Left lobe of liver (tissue), 2 donors: ENCODE data around the gene DES. TPM values are rescaled to one million over a fixed set of nuclear protein-coding genes. Genes with fewer than 3 reads are reported as not detected.

ENCODE experiments used
- ATAC-seq: fragments of 200-7000 bp; cut with Tn5 transposase; one replicate; pipeline ENCODE4 v1.9.1; 2020; ENCODE audit warnings: mild to moderate bottlenecking, moderate library complexity
- DNase-seq: peaks from one replicate; pipeline ENCODE4 v3.0.0-alpha.2; 2020; ENCODE audit warnings: low spot score
- total RNA-seq: library from RNA; stranded (reverse); gene quantifications from one replicate; pipeline ENCODE4 v1.2.1, GENCODE V29; 2021
- donor health status: DM: no; HTN: no; CAD: no; lungs with moderate emphysema.
- donor health status: DM: no; HTN: yes; CAD: no.

DES gene
- total RNA-seq, 1 donor from 2014 or later, result 1.8 TPM

- ATAC-seq (no peak), DNase-seq (no peak)
These were observed 19.6 kb downstream of the DES start for GRCh38 chr2:219437690-219438206.

GRCh38 chr2:219438453-219438852 is 20.3 kb downstream of the DES start:
- DNase-seq (no peak), ATAC-seq (no peak)

GRCh38 chr2:219439506-219439905 is 21.3 kb downstream of the DES start:
- no peak for DNase-seq
- no peak for ATAC-seq

- DNase-seq, result no peak
- ATAC-seq, result no peak
These were observed 22.4 kb downstream of the DES start for GRCh38 chr2:219440388-219441256.

GRCh38 chr2:219441451-219442255 is 23.5 kb downstream of the DES start:
- no peak for DNase-seq

GRCh38 chr2:219442256-219443015 is 24.3 kb downstream of the DES start:
- DNase-seq (no peak), ATAC-seq (no peak)

More at GRCh38 chr2:219441451-219442255, 23.5 kb downstream of the DES start:
- ATAC-seq, result peak; percentile 52

- no peak for ATAC-seq
These were observed 25.0 kb downstream of the DES start for GRCh38 chr2:219443016-219443696.

GRCh38 chr2:219443697-219444023 is 25.5 kb downstream of the DES start:
- no peak for ATAC-seq
- no peak for DNase-seq

More at GRCh38 chr2:219443016-219443696, 25.0 kb downstream of the DES start:
- DNase-seq, result no peak

GRCh38 chr2:219444566-219445091 is 26.5 kb downstream of the DES start:
- no peak for DNase-seq
- ATAC-seq, result no peak

- ATAC-seq (no peak), DNase-seq (no peak)
These were observed 27.1 kb downstream of the DES start for GRCh38 chr2:219445220-219445640.

GRCh38 chr2:219446101-219446504 is 27.9 kb downstream of the DES start:
- no peak for DNase-seq
- ATAC-seq, result no peak

GRCh38 chr2:219446689-219447088 is 28.5 kb downstream of the DES start:
- DNase-seq (no peak), ATAC-seq (no peak)

GRCh38 chr2:219447242-219448098 is 29.3 kb downstream of the DES start:
- ATAC-seq, result no peak
- no peak for DNase-seq

- ATAC-seq, result peak; percentile 38
- no peak for DNase-seq
These were observed 30.1 kb downstream of the DES start for GRCh38 chr2:219448099-219448775.

- no peak for DNase-seq
- ATAC-seq, result no peak
These were observed 30.7 kb downstream of the DES start for GRCh38 chr2:219448776-219449341.

GRCh38 chr2:219449609-219450008 is 31.4 kb downstream of the DES start:
- ATAC-seq, result no peak

GRCh38 chr2:219451661-219452360 is 33.6 kb downstream of the DES start:
- no peak for ATAC-seq
- DNase-seq, result no peak

More at GRCh38 chr2:219449609-219450008, 31.4 kb downstream of the DES start:
- DNase-seq, result no peak
